Neuronal stem cell (in vitro differentiated cells): ENCODE results near the gene MEGF11.

ENCODE experiments used
- DNase-seq: peaks from one replicate; pipeline ENCODE4 v3.0.0-alpha.2; 2013; ENCODE audit warnings: low spot score
- H2AFZ ChIP-seq: one replicate; pipeline ENCODE4 v1.6.1; 2013; ENCODE audit warnings: mild to moderate bottlenecking, low read length, inconsistent platforms
- H2AK5ac ChIP-seq: 2 replicates; pipeline ENCODE4 v1.6.1; 2013; ENCODE audit warnings: low read depth, mild to moderate bottlenecking, inconsistent platforms, low read length, moderate library complexity, mixed read lengths
- H2BK120ac ChIP-seq: 2 replicates; pipeline ENCODE4 v1.6.1; 2013; ENCODE audit warnings: low read depth, mild to moderate bottlenecking, inconsistent platforms, low read length, moderate library complexity, mixed read lengths
- H2BK12ac ChIP-seq: one replicate; pipeline ENCODE4 v1.6.1; 2013; ENCODE audit warnings: low read length, inconsistent platforms
- H2BK15ac ChIP-seq: 2 replicates; pipeline ENCODE4 v1.6.1; 2013; ENCODE audit warnings: mild to moderate bottlenecking, low read length, inconsistent platforms, mixed read lengths
- H2BK5ac ChIP-seq: one replicate; pipeline ENCODE4 v1.6.1; 2013; ENCODE audit warnings: inconsistent platforms, mild to moderate bottlenecking, low read length, moderate library complexity
- H3K14ac ChIP-seq: one replicate; pipeline ENCODE4 v1.6.1; 2013; ENCODE audit warnings: low read length, inconsistent platforms
- H3K18ac ChIP-seq: 2 replicates; pipeline ENCODE4 v1.6.1; 2013; ENCODE audit warnings: low read length, inconsistent platforms
- H3K23ac ChIP-seq: 2 replicates; pipeline ENCODE4 v1.6.1; 2013; ENCODE audit warnings: low read depth, mild to moderate bottlenecking, mixed read lengths, low read length, inconsistent platforms; ENCODE audit not compliant: poor library complexity
- H3K27ac ChIP-seq: replicated peaks from 3 replicates; pipeline ENCODE4 v1.5.1; 2013; ENCODE audit warnings: low read length, inconsistent platforms
- H3K27me3 ChIP-seq, 3 experiments: 2 replicates each; pipeline ENCODE4 v1.6.1; 2013; ENCODE audit warnings: low read length in 3 of 3, mild to moderate bottlenecking in 2 of 3, inconsistent platforms in 1 of 3, low read depth in 1 of 3, mixed read lengths in 1 of 3, moderate library complexity in 1 of 3; ENCODE audit not compliant: control insufficient read depth in 3 of 3, insufficient read depth in 3 of 3
- H3K36me3 ChIP-seq, 2 donors: replicated peaks in 1 of 2; 2 replicates each; pipeline ENCODE4 v1.6.1; 2013; ENCODE audit warnings: low read length in 2 of 2; ENCODE audit not compliant: control insufficient read depth in 2 of 2, insufficient read depth in 2 of 2
- H3K4ac ChIP-seq: 2 replicates; pipeline ENCODE4 v1.6.1; 2013; ENCODE audit warnings: inconsistent platforms, mild to moderate bottlenecking, low read length, moderate library complexity
- H3K4me1 ChIP-seq, 2 donors: 1 replicate in 1 of 2; 2 replicates in 1 of 2; pipeline ENCODE4 v1.6.1; 2013; ENCODE audit warnings: low read length in 2 of 2, low read depth in 1 of 2; ENCODE audit not compliant: control insufficient read depth in 2 of 2, insufficient read depth in 1 of 2
- H3K4me2 ChIP-seq: one replicate; pipeline ENCODE4 v1.6.1; 2013; ENCODE audit warnings: mild to moderate bottlenecking, low read length, inconsistent platforms; ENCODE audit not compliant: insufficient read depth, poor library complexity, severe bottlenecking
- H3K4me3 ChIP-seq, 2 donors: 2 replicates each; pipeline ENCODE4 v1.5.1; 2013; ENCODE audit warnings: low read length in 2 of 2, mild to moderate bottlenecking in 2 of 2, inconsistent platforms in 1 of 2, moderate library complexity in 1 of 2
- H3K79me1 ChIP-seq: one replicate; pipeline ENCODE4 v1.6.1; 2013; ENCODE audit warnings: low read depth, mild to moderate bottlenecking, inconsistent platforms, low read length, moderate library complexity
- H3K9ac ChIP-seq: one replicate; pipeline ENCODE4 v1.6.1; 2013; ENCODE audit warnings: mild to moderate bottlenecking, low read depth, low read length, inconsistent platforms; ENCODE audit not compliant: poor library complexity
- H3K9me3 ChIP-seq, 2 donors: replicated peaks in 1 of 2; 2 replicates each; pipeline versions ENCODE3 to v1.6.1; 2013; ENCODE audit warnings: low read length in 2 of 2, mild to moderate bottlenecking in 2 of 2, inconsistent platforms in 1 of 2, low read depth in 1 of 2, mixed read lengths in 1 of 2, moderate library complexity in 1 of 2; ENCODE audit not compliant: control insufficient read depth in 2 of 2, insufficient read depth in 1 of 2
- H4K8ac ChIP-seq: one replicate; pipeline ENCODE4 v1.6.1; 2013; ENCODE audit warnings: low read depth, mild to moderate bottlenecking, inconsistent platforms, low read length, moderate library complexity
- H4K91ac ChIP-seq: one replicate; pipeline ENCODE4 v1.6.1; 2013; ENCODE audit warnings: low read length, low read depth, mild to moderate bottlenecking, inconsistent platforms; ENCODE audit not compliant: poor library complexity
- WGBS, 2 donors: extraction: QIAGEN DNeasy Blood & Tissue Kit; methylation state at CpG; one replicate each; pipeline ENCODE4 v1.1.7; 2013; ENCODE audit warnings: missing lambda C conversion rate in 2 of 2, mixed read lengths in 1 of 2; ENCODE audit not compliant: insufficient read length in 2 of 2, insufficient replicate concordance in 1 of 2; ENCODE audit errors: extremely low coverage in 2 of 2; 5-methylcytosine and 5-hydroxymethylcytosine counted together

The MEGF11 gene

GRCh38 chr15:65906396-65906795 is 347.2 kb downstream of the MEGF11 start:
- H2AK5ac ChIP-seq = no peak overlapping the region
- no peaks in the 10 kb centered on the region for H3K9me3 ChIP-seq
- no peak overlapping the region for H2BK5ac ChIP-seq
- H2BK120ac ChIP-seq = no peak overlapping the region
- no peak overlapping the region for H2AFZ ChIP-seq
- H3K4me3 ChIP-seq = no peak overlapping the region
- no CpG with 5 or more reads among the region's 1 CpG for WGBS, 2 donors
- H4K91ac ChIP-seq = no peak overlapping the region
- H3K4me1 ChIP-seq = peaks cover 2 to 8% of the 10 kb centered on the region in 2 donors
- peaks cover 5 to 93% of the 10 kb centered on the region in 2 donors for H3K36me3 ChIP-seq
- H3K27ac ChIP-seq = no peak overlapping the region
- no peak overlapping the region for H3K9ac ChIP-seq
- DNase-seq = no peak
- H3K79me1 ChIP-seq = no peaks in the 10 kb centered on the region
- no peak overlapping the region for H3K4ac ChIP-seq
- no peak overlapping the region for H2BK12ac ChIP-seq
- H3K18ac ChIP-seq = no peak overlapping the region
- H3K23ac ChIP-seq = no peak overlapping the region
- no peak overlapping the region for H3K14ac ChIP-seq
- H3K27me3 ChIP-seq = no peaks in the 10 kb centered on the region
- no peak overlapping the region for H2BK15ac ChIP-seq
- H4K8ac ChIP-seq = no peak overlapping the region
- H3K4me2 ChIP-seq = no peak overlapping the region

GRCh38 chr15:65904301-65904700 is 349.2 kb downstream of the MEGF11 start:
- DNase-seq = no peak
- Histone ChIP-seq H4K91ac (no peak overlapping the region), H3K36me3 (peaks cover 5 to 94% of the 10 kb centered on the region in 2 donors), H3K4me2 (no peak overlapping the region), H3K4me1 (peaks cover 2 to 8% of the 10 kb centered on the region in 2 donors), H2AK5ac (no peak overlapping the region), H3K4ac (no peak overlapping the region), H3K18ac (no peak overlapping the region), H2BK5ac (no peak overlapping the region), H2BK12ac (no peak overlapping the region), H2BK15ac (no peak overlapping the region), H3K14ac (no peak overlapping the region), H3K23ac (no peak overlapping the region), H2BK120ac (no peak overlapping the region), H3K9me3 (no peaks in the 10 kb centered on the region), H2AFZ (no peak overlapping the region), H4K8ac (no peak overlapping the region), H3K4me3 (no peak overlapping the region), H3K79me1 (no peaks in the 10 kb centered on the region), H3K9ac (no peak overlapping the region), H3K27me3 (no peaks in the 10 kb centered on the region), H3K27ac (no peak overlapping the region)
- no CpG with 5 or more reads among the region's 4 CpGs for WGBS, 2 donors

- Histone ChIP-seq H2BK5ac (no peak overlapping the region), H2BK120ac (no peak overlapping the region), H3K18ac (no peak overlapping the region), H3K36me3 (peaks cover 5 to 95% of the 10 kb centered on the region in 2 donors), H3K4ac (no peak overlapping the region), H3K27ac (no peak overlapping the region), H2AK5ac (no peak overlapping the region), H4K91ac (no peak overlapping the region), H3K9ac (no peak overlapping the region), H3K4me2 (no peak overlapping the region), H2AFZ (no peak overlapping the region), H2BK12ac (no peak overlapping the region), H3K23ac (no peak overlapping the region), H3K79me1 (no peaks in the 10 kb centered on the region), H3K14ac (no peak overlapping the region), H4K8ac (no peak overlapping the region), H3K9me3 (no peaks in the 10 kb centered on the region), H3K4me3 (no peak overlapping the region), H3K4me1 (peaks cover 2 to 8% of the 10 kb centered on the region in 2 donors), H3K27me3 (no peaks in the 10 kb centered on the region), H2BK15ac (no peak overlapping the region)
- no peak for DNase-seq
- WGBS, 2 donors = no CpG with 5 or more reads among the region's 6 CpGs
Measured at GRCh38 chr15:65903296-65904073, 350.1 kb downstream of the MEGF11 start.

GRCh38 chr15:65902373-65902772 is 351.2 kb downstream of the MEGF11 start:
- H3K18ac ChIP-seq = no peak overlapping the region
- no peak overlapping the region for H3K9ac ChIP-seq
- no peaks in the 10 kb centered on the region for H3K27me3 ChIP-seq
- no peak overlapping the region for H3K4ac ChIP-seq
- H2AK5ac ChIP-seq = no peak overlapping the region
- peaks cover 7 to 96% of the 10 kb centered on the region in 2 donors for H3K36me3 ChIP-seq
- no peak overlapping the region for H2BK12ac ChIP-seq
- no peak overlapping the region for H3K23ac ChIP-seq
- H3K4me1 ChIP-seq = peaks cover 2 to 8% of the 10 kb centered on the region in 2 donors
- no peak overlapping the region for H3K27ac ChIP-seq
- H3K9me3 ChIP-seq = no peaks in the 10 kb centered on the region
- H3K14ac ChIP-seq = no peak overlapping the region
- H4K91ac ChIP-seq = no peak overlapping the region
- no peak overlapping the region for H3K4me3 ChIP-seq
- H3K4me2 ChIP-seq = no peak overlapping the region
- H2BK120ac ChIP-seq = no peak overlapping the region
- H4K8ac ChIP-seq = no peak overlapping the region
- H3K79me1 ChIP-seq = no peaks in the 10 kb centered on the region
- no peak overlapping the region for H2BK5ac ChIP-seq
- no peak overlapping the region for H2AFZ ChIP-seq
- no peak overlapping the region for H2BK15ac ChIP-seq
- DNase-seq = no peak
- no CpG with 5 or more reads among the region's 1 CpG for WGBS, 2 donors
